OCI-LY1 (cell line): ENCODE measurements around the gene SSBP3.

ENCODE experiments used
- CTCF ChIP-seq: fragments of 200-600 bp; sonication (generic), shearing (Covaris generic); IDR thresholded peaks from 2 replicates; pipeline ENCODE4 v1.5.1; 2017; ENCODE audit warnings: mild to moderate bottlenecking, antibody characterized with exemption, low read length, moderate library complexity, mixed read lengths
- EZH2 ChIP-seq: fragments of 200-600 bp; sonication (generic), shearing (Covaris generic); IDR thresholded peaks from 2 replicates; pipeline ENCODE4 v1.8.0; 2017; ENCODE audit warnings: borderline replicate concordance, mixed run types, mild to moderate bottlenecking, antibody characterized with exemption, low read length, moderate library complexity, mixed read lengths

DNA sequence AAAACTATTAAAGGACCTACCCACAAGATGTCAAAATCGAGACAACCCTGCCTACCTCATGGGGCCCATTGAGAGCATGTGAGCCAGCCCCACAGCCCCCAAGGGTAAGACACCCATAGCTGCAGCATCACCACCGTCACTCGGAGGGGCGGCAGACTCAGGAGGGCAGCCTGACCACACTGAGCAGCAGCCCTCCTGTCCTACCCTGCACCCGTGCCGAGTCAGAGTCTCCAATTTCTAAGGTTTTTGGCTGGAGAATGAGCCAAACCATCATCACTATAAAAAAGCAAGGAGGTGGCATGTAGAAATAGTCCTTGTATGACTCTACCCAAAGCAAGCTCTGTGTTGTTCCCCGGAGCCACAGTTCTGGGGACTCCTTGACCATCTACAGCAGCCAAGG, 94.7 kb downstream of the SSBP3 start:
- TF ChIP-seq CTCF (no peak), EZH2 (no peak)
